22Rv1 (cell line): ENCODE data around the gene NCF2.

Source experiments
- H3K27ac ChIP-seq: fragments of 450-650 bp; 2 replicates; pipeline ENCODE4 v1.5.1; 2017
- CTCF ChIP-seq: fragments of 450-650 bp; IDR thresholded peaks from 2 replicates; pipeline ENCODE4 v1.5.1; 2017; ENCODE audit warnings: mild to moderate bottlenecking
- ZFX ChIP-seq: fragments of 450-650 bp; IDR thresholded peaks from 2 replicates; pipeline ENCODE4 v1.6.1; 2017; ENCODE audit warnings: antibody characterized with exemption, borderline replicate concordance

The NCF2 gene

GRCh38 chr1:183576537-183576936 is 13.7 kb downstream of the NCF2 start:
- TF ChIP-seq ZFX = no peak
- no peak for TF ChIP-seq CTCF

DNA sequence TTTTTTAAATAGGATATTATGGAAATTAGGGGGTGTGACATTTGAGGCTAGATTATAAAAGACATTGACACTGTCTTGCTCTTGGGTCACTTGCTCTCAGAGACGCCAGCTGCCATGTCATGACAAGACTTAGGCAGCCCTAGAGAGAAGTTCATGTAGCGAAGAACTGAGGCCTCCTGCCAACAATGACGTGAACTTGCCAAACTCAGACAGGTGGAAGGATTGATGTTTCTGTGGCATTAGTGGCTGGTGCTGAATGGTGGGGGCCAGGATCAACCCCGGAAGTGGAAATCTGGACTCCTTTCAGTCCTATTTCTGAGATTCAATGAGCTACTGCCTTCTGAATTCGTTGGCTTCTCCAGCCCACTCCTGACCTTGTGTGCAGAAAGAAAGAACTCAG is 14.7 kb downstream of the NCF2 start:
- no peak overlapping the region for H3K27ac ChIP-seq
- TF ChIP-seq ZFX = no peak
- no peak for TF ChIP-seq CTCF

More at GRCh38 chr1:183576537-183576936, 13.7 kb downstream of the NCF2 start:
- no peak overlapping the region for H3K27ac ChIP-seq

GRCh38 chr1:183572721-183573120 is 17.5 kb downstream of the NCF2 start:
- TF ChIP-seq ZFX (no peak), CTCF (no peak)
- H3K27ac ChIP-seq = no peak overlapping the region

GRCh38 chr1:183571678-183572268 is 18.5 kb downstream of the NCF2 start:
- TF ChIP-seq ZFX = no peak
- no peak for TF ChIP-seq CTCF
- H3K27ac ChIP-seq = no peak overlapping the region

DNA sequence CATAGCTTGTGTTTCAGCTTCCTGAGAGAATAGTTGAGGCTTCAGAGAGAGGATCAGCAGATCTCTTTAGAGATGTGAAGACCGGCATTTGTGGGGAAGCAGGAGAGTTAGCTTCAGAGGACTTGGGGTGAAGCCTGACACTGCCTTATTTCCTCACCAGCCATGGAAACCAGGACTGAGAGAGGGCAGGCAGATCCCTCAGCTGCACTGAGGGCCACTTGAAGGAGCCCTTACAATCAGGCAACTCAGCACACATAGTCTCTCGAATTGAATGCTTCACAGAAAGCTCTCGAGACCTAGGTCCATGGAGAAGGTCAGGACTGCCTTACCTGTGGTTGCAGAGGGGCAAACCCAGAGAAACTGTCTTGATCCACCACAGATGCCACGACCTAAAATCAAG is 19.8 kb downstream of the NCF2 start:
- no peak for TF ChIP-seq CTCF
- no peak for TF ChIP-seq ZFX
- no peak overlapping the region for H3K27ac ChIP-seq

- TF ChIP-seq ZFX (no peak), CTCF (no peak)
- no peak overlapping the region for H3K27ac ChIP-seq
These were observed 20.5 kb downstream of the NCF2 start for GRCh38 chr1:183569801-183570200.

DNA sequence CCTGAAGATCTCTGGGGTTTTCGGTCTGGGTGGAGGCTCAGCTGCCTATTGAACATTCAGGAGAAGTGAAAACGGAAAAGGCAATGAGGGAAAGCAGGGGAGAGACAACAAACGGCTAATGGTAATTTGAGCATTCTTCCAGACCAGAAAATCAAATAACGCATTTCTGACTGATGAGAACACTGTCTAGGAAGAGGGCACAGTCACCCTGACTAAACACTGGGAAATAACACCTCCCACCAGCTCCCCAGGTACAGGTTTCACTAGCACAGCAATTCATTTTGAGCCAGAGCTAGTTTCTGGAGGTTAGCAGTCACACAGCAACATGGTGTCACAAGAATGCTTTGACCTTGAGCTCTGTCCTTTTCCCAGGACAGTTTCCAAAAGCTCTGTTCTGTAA is 21.1 kb downstream of the NCF2 start:
- H3K27ac ChIP-seq = no peak overlapping the region
- TF ChIP-seq ZFX (no peak), CTCF (no peak)
